Measurements from ENCODE around the gene VENTX. TPM values are rescaled to one million over a fixed set of nuclear protein-coding genes. Genes with fewer than 3 reads are reported as not detected.

Gene VENTX
- not detected in 2 replicates for total RNA-seq

GRCh38 chr10:133237588-133238465 is at the start of gene VENTX:
VENTX (plus strand) TSS chr10:133237855; CDS start chr10:133237915, 60 bp downstream.

GRCh38 chr10:133230044-133230361 is 7.7 kb upstream of the VENTX start, which contains the start of gene UTF1:
UTF1 (plus strand) TSS chr10:133230217; CDS start chr10:133230289, 72 bp downstream.

GRCh38 chr10:133276435-133277201 is 39.0 kb downstream of the VENTX start, which contains the start of gene ADAM8:
ADAM8 (minus strand) TSS chr10:133276868; CDS start chr10:133276817, 51 bp downstream.

Other genes starting within 250 kb of the VENTX start
- gene ADGRA1, start 149.9 kb upstream of the VENTX start, total RNA-seq = under 0.01 TPM in 2 replicates
- gene KNDC1, start 77.6 kb upstream of the VENTX start, total RNA-seq = under 0.01 TPM in 1 of 2 replicates, not detected in the other
- not detected in 2 replicates for gene UTF1, start 7.6 kb upstream of the VENTX start, total RNA-seq
- gene ADAM8, start 39.0 kb downstream of the VENTX start, total RNA-seq = 0.65 and 1.6 TPM in 2 replicates
- gene TUBGCP2, start 71.0 kb downstream of the VENTX start, total RNA-seq = 37.1 and 51.0 TPM in 2 replicates
- 17.3 and 20.9 TPM in 2 replicates for gene ZNF511, start 71.1 kb downstream of the VENTX start, total RNA-seq
- gene CALY, start 99.0 kb downstream of the VENTX start, total RNA-seq = not detected in 2 replicates
- gene PRAP1, start 109.5 kb downstream of the VENTX start, total RNA-seq = not detected in 2 replicates
- gene FUOM, start 120.2 kb downstream of the VENTX start, total RNA-seq = 13.3 and 18.1 TPM in 2 replicates
- gene ECHS1, start 135.5 kb downstream of the VENTX start, total RNA-seq = 59.1 and 71.9 TPM in 2 replicates
- gene PAOX, start 141.4 kb downstream of the VENTX start, total RNA-seq = 6.0 and 6.9 TPM in 2 replicates
- gene MTG1, start 156.3 kb downstream of the VENTX start, total RNA-seq = 34.6 and 48.5 TPM in 2 replicates
- gene SPRN, start 186.8 kb downstream of the VENTX start, total RNA-seq = not detected in 2 replicates
- gene SCART1, start 216.1 kb downstream of the VENTX start, total RNA-seq = 0.49 and 1.2 TPM in 2 replicates

All from bladder microvascular endothelial cell (primary cell).